HFF-Myc (cell line): Measurements from ENCODE around the gene HDDC2.
A peak's percentile ranks its signal among the peaks of the same experiment; 100 is the strongest.

Source experiments
- DNase-seq: peaks from one replicate; pipeline ENCODE4 v3.0.0-alpha.2; 2011; ENCODE audit warnings: low read depth; ENCODE audit errors: extremely low read depth
- H3K4me3 ChIP-seq: replicated peaks from 2 replicates; pipeline ENCODE4 v1.5.1; 2011; ENCODE audit warnings: low read depth, mild to moderate bottlenecking, control low read depth, low read length
- TF ChIP-seq, protein P1 (sequence below): IDR thresholded peaks from 2 replicates; pipeline ENCODE4 v1.5.1; 2012; ENCODE audit warnings: mild to moderate bottlenecking, low read depth, low read length, control low read depth; ENCODE audit errors: missing control alignments

Gene HDDC2

GRCh38 chr6:125315548-125315947 is 13.8 kb upstream of the HDDC2 start:
- TF ChIP-seq, protein P1, sequence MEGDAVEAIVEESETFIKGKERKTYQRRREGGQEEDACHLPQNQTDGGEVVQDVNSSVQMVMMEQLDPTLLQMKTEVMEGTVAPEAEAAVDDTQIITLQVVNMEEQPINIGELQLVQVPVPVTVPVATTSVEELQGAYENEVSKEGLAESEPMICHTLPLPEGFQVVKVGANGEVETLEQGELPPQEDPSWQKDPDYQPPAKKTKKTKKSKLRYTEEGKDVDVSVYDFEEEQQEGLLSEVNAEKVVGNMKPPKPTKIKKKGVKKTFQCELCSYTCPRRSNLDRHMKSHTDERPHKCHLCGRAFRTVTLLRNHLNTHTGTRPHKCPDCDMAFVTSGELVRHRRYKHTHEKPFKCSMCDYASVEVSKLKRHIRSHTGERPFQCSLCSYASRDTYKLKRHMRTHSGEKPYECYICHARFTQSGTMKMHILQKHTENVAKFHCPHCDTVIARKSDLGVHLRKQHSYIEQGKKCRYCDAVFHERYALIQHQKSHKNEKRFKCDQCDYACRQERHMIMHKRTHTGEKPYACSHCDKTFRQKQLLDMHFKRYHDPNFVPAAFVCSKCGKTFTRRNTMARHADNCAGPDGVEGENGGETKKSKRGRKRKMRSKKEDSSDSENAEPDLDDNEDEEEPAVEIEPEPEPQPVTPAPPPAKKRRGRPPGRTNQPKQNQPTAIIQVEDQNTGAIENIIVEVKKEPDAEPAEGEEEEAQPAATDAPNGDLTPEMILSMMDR = no peak
- no peak for DNase-seq
- H3K4me3 ChIP-seq = no peak overlapping the region

GRCh38 chr6:125314009-125314581 is 12.3 kb upstream of the HDDC2 start:
- H3K4me3 ChIP-seq = no peak overlapping the region
- DNase-seq = peak; percentile 44
- TF ChIP-seq, protein P1 = peak; percentile 85

GRCh38 chr6:125312950-125313349 is 11.2 kb upstream of the HDDC2 start:
- H3K4me3 ChIP-seq = no peak overlapping the region
- TF ChIP-seq, protein P1 = no peak
- DNase-seq = no peak

DNA sequence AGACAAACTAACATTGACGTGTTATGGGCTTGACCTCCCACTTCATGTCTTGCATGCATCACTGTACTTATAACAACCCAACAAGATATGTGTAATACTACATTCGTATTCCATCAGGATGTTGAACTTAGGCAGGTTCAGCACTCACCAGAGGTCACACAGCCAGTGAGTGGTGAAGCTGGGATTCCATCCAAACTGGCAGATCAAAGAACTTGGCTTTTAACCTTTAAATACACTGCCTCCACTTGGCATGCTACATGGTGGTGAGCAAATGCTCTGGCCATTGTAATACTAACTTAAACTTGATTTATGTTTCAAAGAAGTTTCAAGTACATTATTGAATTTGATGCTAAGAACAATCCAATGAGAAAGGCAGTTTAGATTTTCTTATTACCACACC is 10.7 kb upstream of the HDDC2 start:
- H3K4me3 ChIP-seq = no peak overlapping the region
- no peak for DNase-seq
- TF ChIP-seq, protein P1 = no peak

GRCh38 chr6:125310994-125311649 is 9.4 kb upstream of the HDDC2 start:
- DNase-seq = peak; percentile 41
- TF ChIP-seq, protein P1 = peak; percentile 67
- H3K4me3 ChIP-seq = no peak overlapping the region

DNA sequence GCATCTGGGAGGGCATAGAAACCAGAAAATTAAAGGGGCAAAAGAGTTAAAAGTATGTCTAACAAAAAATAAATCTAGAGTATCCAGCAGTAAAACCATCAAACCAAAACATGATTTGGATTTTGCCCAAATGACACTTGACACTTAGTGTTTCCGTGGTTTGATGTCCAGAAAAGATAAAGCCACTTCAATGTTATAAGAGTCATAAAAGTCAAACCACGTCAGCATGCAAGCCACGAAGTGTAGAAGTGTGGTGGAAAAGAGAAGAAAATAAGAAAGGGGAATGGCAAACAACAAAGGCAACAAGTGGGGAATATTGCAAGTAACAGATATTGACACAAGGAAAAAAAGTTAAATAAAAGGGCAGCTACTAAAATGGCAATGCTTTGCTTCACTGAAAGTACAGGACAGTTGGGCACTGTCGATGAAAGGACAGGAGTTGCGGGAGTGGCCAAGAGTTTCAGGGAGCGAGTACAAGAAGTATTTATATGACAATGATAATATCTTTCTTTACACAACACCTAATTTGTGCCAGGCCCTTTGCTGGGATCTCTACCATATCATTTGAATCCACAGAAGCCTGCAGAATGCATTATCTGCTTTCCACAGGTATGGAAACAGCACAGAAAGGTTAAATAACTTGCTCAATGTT is 6.3 kb upstream of the HDDC2 start:
- no peak overlapping the region for H3K4me3 ChIP-seq
- TF ChIP-seq, protein P1 = no peak
- no peak for DNase-seq
